Right atrium auricular region (tissue), 2 donors: ENCODE data around the gene NDUFA13. TPM values are rescaled to one million over a fixed set of nuclear protein-coding genes. Genes with fewer than 3 reads are reported as not detected.

Experiments
- DNase-seq: peaks from one replicate; pipeline ENCODE4 v3.0.0-alpha.2; 2019; ENCODE audit warnings: low spot score
- H3K27ac ChIP-seq, 2 donors: fragments of 200-600 bp; sonication (generic); 1 replicate in 1 of 2; 2 replicates in 1 of 2; pipeline ENCODE4 v1.5.1; 2016 to 2019
- H3K27me3 ChIP-seq, 2 donors: fragments of 200-600 bp; sonication (generic); one replicate each; pipeline versions ENCODE4 v1.5.1 to v1.6.0; 2017 to 2019
- H3K36me3 ChIP-seq: fragments of 200-600 bp; sonication (generic); one replicate; pipeline ENCODE4 v1.5.1; 2016
- H3K4me1 ChIP-seq, 2 donors: fragments of 200-600 bp; sonication (generic); one replicate each; pipeline versions ENCODE4 v1.5.1 to v1.6.0; 2017 to 2019
- H3K4me3 ChIP-seq, 2 donors: fragments of 200-600 bp; sonication (generic); 1 replicate in 1 of 2; 2 replicates in 1 of 2; pipeline ENCODE4 v1.5.1; 2017 to 2019; ENCODE audit warnings: mild to moderate bottlenecking in 1 of 2, moderate library complexity in 1 of 2
- H3K9me3 ChIP-seq, 2 donors: fragments of 200-600 bp; sonication (generic); one replicate each; pipeline ENCODE4 v1.5.1; 2019
- CTCF ChIP-seq, 2 donors: fragments of 200-600 bp; sonication (generic); IDR thresholded peaks; one replicate each; pipeline ENCODE4 v1.5.1; 2019; ENCODE audit warnings: antibody characterized with exemption in 2 of 2
- total RNA-seq, 2 donors: library from RNA; depleted of rRNA; stranded (reverse); fragments of >200 nt; gene quantifications; one replicate each; pipeline ENCODE4 v1.1.0, GENCODE V29; 2016

The NDUFA13 gene
- total RNA-seq, 2 donors from 2014 or later, result 59.3 to 198 TPM

GRCh38 chr19:19554074-19555023 lies 38.3 kb downstream of the NDUFA13 start:
- no peaks in the 10 kb centered on the region for H3K9me3 ChIP-seq
- no peak overlapping the region for H3K4me3 ChIP-seq
- no peaks in the 10 kb centered on the region for H3K4me1 ChIP-seq
- DNase-seq, result no peak
- no peak overlapping the region for H3K27ac ChIP-seq
- H3K36me3 ChIP-seq, result no peaks in the 10 kb centered on the region
- no peaks in the 10 kb centered on the region for H3K27me3 ChIP-seq
- peak; percentile 63 to 80 for TF ChIP-seq CTCF (IDR thresholded peaks at IDR 0.05)

GRCh38 chr19:19558055-19558454 lies 42.0 kb downstream of the NDUFA13 start:
- Histone ChIP-seq H3K4me1 (no peaks in the 10 kb centered on the region), H3K4me3 (no peak overlapping the region), H3K27me3 (no peaks in the 10 kb centered on the region), H3K27ac (no peak overlapping the region), H3K9me3 (no peaks in the 10 kb centered on the region), H3K36me3 (no peaks in the 10 kb centered on the region)
- DNase-seq, result no peak
- TF ChIP-seq CTCF (IDR thresholded peaks at IDR 0.05), result no peak

GRCh38 chr19:19558636-19559035 lies 42.6 kb downstream of the NDUFA13 start:
- DNase-seq, result no peak
- Histone ChIP-seq H3K27me3 (no peaks in the 10 kb centered on the region), H3K4me1 (no peaks in the 10 kb centered on the region), H3K4me3 (no peak overlapping the region), H3K36me3 (no peaks in the 10 kb centered on the region), H3K27ac (no peak overlapping the region), H3K9me3 (no peaks in the 10 kb centered on the region)
- no peak for TF ChIP-seq CTCF (IDR thresholded peaks at IDR 0.05)

- Histone ChIP-seq H3K4me3 (no peak overlapping the region), H3K4me1 (no peaks in the 10 kb centered on the region), H3K9me3 (no peaks in the 10 kb centered on the region), H3K27me3 (no peaks in the 10 kb centered on the region), H3K27ac (no peak overlapping the region), H3K36me3 (no peaks in the 10 kb centered on the region)
- DNase-seq, result no peak
- TF ChIP-seq CTCF (IDR thresholded peaks at IDR 0.05), result no peak
Observed at GRCh38 chr19:19559931-19560330, 43.9 kb downstream of the NDUFA13 start.

- Histone ChIP-seq H3K36me3 (no peaks in the 10 kb centered on the region), H3K9me3 (no peaks in the 10 kb centered on the region), H3K27me3 (no peaks in the 10 kb centered on the region), H3K4me3 (no peak overlapping the region), H3K4me1 (no peaks in the 10 kb centered on the region), H3K27ac (no peak overlapping the region)
- DNase-seq, result no peak
- no peak for TF ChIP-seq CTCF (IDR thresholded peaks at IDR 0.05)
Observed at GRCh38 chr19:19561946-19562664, 46.1 kb downstream of the NDUFA13 start.
